SK-N-MC (cell line): ENCODE data around the gene ASL.

Source experiments
- EZH2 ChIP-seq: fragments of 200-600 bp; sonication (generic); IDR thresholded peaks from one replicate; pipeline ENCODE4 v1.6.1; 2017; ENCODE audit warnings: antibody characterized with exemption
- POLR2AphosphoS5 ChIP-seq: IDR thresholded peaks from 2 replicates; pipeline ENCODE4 v1.6.1; 2012; ENCODE audit warnings: mild to moderate bottlenecking, low read depth, low read length, borderline replicate concordance

DNA sequence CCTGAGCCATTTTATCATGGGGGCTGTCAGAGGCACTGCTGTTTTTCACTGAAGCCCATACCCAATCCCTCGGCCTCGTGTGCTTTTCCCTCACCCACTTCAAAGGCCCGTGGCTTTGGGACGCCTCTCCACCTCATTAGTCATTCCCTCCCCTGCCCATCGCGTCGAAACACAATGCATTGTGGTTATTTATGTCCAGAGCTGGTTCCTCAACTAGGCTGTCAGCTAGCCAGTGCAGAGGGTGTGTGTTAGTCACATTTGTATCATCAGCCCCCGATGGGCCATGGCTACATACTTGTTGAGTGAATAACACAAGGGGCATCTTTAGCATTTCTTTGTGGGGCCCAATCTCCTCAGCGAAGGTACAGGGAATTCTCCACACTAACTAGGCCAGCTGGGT is 35.2 kb downstream of the ASL start:
- TF ChIP-seq POLR2AphosphoS5 (no peak), EZH2 (no peak)
